Measurements from ENCODE around the gene UBE2L3. TPM values are rescaled to one million over a fixed set of nuclear protein-coding genes. Genes with fewer than 3 reads are reported as not detected.
A peak's percentile ranks its signal among the peaks of the same experiment; 100 is the strongest.

The UBE2L3 gene
- total RNA-seq, 2 donors from 2014 or later: 74.6 to 79.4 TPM

DNA sequence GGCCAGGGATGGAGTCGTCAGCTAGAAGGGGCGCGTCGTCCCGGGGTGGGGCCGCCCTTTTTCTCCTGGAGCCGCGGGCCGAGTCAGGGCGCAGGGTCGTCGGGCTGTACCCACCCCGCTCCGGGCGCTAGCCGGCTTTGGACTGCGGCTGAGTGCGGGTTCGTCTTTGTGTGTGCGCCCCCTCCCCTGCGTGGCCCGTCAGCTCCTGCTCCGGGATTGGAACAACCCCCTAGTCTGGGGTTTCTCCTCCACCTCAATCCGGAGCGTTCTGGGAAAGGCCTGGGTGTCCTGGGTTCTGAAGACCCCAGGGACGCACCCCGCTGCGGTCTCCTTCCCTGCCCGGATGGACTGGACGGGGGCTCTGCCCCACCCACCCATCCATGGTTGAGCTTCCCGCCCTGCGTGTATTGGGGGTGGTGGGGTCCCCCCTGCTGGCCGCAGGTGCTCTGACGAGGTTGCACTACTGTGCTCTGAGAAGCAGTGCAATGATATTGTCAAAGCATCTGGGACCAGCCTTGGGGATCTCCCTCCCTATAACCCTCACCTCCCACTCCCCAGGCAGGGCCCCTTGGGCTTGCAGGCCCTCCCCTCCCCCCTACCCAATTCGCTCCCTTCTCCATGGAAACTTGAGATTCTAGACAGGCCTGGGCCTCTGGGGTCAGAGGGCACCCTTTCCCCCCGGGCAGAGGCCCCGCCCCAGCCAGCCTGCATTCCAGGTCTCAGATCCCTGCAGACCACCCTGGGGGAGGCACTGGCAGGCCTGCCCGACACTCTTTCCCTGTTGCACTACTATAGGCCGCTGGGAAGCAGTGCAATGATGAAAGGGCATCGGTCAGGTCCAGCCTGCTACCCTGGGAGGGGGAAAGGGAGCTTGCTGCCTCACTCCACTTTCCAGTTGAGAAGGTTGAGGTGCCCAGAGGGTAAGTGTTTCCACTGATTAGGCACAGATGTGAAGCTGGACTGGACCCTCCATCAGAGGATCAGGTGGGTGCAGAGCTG lies 85.3 kb downstream of the UBE2L3 start:
- H3K4me3 ChIP-seq (ENCODE audit: low read length): peak overlapping the region; percentile 90
- H3K9ac ChIP-seq (ENCODE audit: extremely low read depth, low read length, poor library complexity, severe bottlenecking): peak overlapping the region; percentile 47
- no peak for DNase-seq
- H3K27me3 Mint-ChIP-seq (ENCODE audit: insufficient read depth): peaks cover 1% of the 10 kb centered on the region
- H3K27ac ChIP-seq (ENCODE audit: low read depth, low read length): peak overlapping the region; percentile 86
- H3K4me1 ChIP-seq (ENCODE audit: control insufficient read depth, insufficient read depth, low read length): peaks cover 13% of the 10 kb centered on the region
- TF ChIP-seq, protein P1, sequence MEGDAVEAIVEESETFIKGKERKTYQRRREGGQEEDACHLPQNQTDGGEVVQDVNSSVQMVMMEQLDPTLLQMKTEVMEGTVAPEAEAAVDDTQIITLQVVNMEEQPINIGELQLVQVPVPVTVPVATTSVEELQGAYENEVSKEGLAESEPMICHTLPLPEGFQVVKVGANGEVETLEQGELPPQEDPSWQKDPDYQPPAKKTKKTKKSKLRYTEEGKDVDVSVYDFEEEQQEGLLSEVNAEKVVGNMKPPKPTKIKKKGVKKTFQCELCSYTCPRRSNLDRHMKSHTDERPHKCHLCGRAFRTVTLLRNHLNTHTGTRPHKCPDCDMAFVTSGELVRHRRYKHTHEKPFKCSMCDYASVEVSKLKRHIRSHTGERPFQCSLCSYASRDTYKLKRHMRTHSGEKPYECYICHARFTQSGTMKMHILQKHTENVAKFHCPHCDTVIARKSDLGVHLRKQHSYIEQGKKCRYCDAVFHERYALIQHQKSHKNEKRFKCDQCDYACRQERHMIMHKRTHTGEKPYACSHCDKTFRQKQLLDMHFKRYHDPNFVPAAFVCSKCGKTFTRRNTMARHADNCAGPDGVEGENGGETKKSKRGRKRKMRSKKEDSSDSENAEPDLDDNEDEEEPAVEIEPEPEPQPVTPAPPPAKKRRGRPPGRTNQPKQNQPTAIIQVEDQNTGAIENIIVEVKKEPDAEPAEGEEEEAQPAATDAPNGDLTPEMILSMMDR (conservative IDR thresholded peaks at IDR 0.05): no peak
- no peak overlapping the region for H3K27ac Mint-ChIP-seq
- no peaks in the 10 kb centered on the region for H3K9me3 ChIP-seq (ENCODE audit: control insufficient read depth, low read length)
- peaks cover 10% of the 10 kb centered on the region for H3K36me3 Mint-ChIP-seq (ENCODE audit: low read depth)
- peaks cover 27% of the 10 kb centered on the region for H3K4me1 Mint-ChIP-seq
- peak overlapping the region; percentile 77 for H3K4me3 Mint-ChIP-seq
- H3K9me3 Mint-ChIP-seq: no peaks in the 10 kb centered on the region
- 7 to 9% methylated on average over 22 to 40 of the region's 40 CpGs for WGBS, 2 experiments (ENCODE audit: insufficient coverage in 1 of 2, insufficient read length in 1 of 2)
- no peaks in the 10 kb centered on the region for H3K27me3 ChIP-seq (ENCODE audit: control insufficient read depth, insufficient read depth, low read length, poor library complexity, severe bottlenecking)
- H3K36me3 ChIP-seq (ENCODE audit: control insufficient read depth, insufficient read depth, low read length): peaks cover 26% of the 10 kb centered on the region

DNA sequence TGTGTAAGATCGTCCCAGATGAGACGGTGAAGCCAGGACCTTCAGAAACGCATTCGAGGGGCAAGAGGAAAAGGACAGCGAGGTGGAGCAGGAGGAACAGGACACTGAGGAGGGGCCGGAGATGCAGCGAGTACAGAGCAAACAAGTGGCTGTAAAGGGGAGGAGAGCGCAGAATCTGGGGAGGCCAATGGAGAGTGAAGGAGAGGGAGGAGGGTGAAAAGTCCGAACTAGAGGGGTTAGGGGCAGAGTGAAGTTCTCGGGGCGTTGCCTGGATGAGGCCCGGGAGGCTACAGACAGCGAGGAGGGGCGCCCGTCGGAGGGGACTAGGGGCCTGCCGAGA lies 89.5 kb downstream of the UBE2L3 start:
- peaks cover 9% of the 10 kb centered on the region for H3K4me1 ChIP-seq (ENCODE audit: control insufficient read depth, insufficient read depth, low read length)
- H3K9me3 ChIP-seq (ENCODE audit: control insufficient read depth, low read length): no peaks in the 10 kb centered on the region
- H3K4me3 ChIP-seq (ENCODE audit: low read length): peak overlapping the region; percentile 76
- TF ChIP-seq, protein P1 (conservative IDR thresholded peaks at IDR 0.05): no peak
- peaks cover 15% of the 10 kb centered on the region for H3K36me3 ChIP-seq (ENCODE audit: control insufficient read depth, insufficient read depth, low read length)
- H3K4me3 Mint-ChIP-seq: peak overlapping the region; percentile 65
- peaks cover 3% of the 10 kb centered on the region for H3K36me3 Mint-ChIP-seq (ENCODE audit: low read depth)
- DNase-seq: no peak
- H3K9ac ChIP-seq (ENCODE audit: extremely low read depth, low read length, poor library complexity, severe bottlenecking): no peak overlapping the region
- peaks cover 6% of the 10 kb centered on the region for H3K4me1 Mint-ChIP-seq
- H3K9me3 Mint-ChIP-seq: no peaks in the 10 kb centered on the region
- H3K27ac Mint-ChIP-seq: peak overlapping the region; percentile 39
- peak overlapping the region; percentile 74 for H3K27ac ChIP-seq (ENCODE audit: low read depth, low read length)
- H3K27me3 ChIP-seq (ENCODE audit: control insufficient read depth, insufficient read depth, low read length, poor library complexity, severe bottlenecking): peaks cover 10% of the 10 kb centered on the region
- H3K27me3 Mint-ChIP-seq (ENCODE audit: insufficient read depth): peaks cover 20% of the 10 kb centered on the region
- 52 to 59% methylated on average over 12 to 17 of the region's 17 CpGs for WGBS, 2 experiments (ENCODE audit: insufficient coverage in 1 of 2, insufficient read length in 1 of 2)

DNA sequence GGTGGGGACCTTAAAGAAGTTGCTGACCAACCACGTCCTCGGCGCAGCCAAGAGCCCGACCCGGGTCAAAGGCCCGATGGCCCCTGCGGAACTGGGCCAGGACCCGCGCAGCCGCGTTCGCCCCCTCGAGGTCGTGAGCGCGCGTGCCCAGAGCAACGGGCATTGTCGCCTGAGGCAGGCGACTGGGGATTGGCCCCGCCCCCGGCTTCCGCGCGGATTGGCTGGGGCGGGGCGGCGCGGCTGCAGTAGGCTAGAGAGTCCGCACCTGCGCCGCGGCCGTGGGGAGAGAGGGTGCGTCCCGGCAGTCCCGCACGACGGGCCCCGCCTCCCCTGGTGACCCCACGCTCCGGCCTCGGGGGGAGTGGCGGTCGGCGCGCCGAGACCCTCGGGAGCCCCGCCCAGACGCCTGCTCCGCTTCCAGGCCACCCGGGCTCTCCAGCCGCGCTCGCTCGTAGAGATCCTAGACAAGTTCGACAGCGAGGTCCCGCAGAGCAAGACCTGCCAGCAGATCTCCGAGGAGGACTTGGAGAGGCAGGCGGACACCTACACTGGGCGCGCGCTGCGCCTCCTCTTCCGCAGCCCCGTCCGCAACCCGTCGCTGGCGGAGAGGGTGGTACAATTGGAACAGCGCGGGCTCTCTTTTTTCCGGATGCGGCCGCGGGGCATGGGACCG lies 90.0 kb downstream of the UBE2L3 start:
- 1 to 2% methylated on average over 40 to 79 of the region's 79 CpGs for WGBS, 2 experiments (ENCODE audit: insufficient coverage in 1 of 2, insufficient read length in 1 of 2)
- DNase-seq: peak; percentile 91
- Mint-ChIP-seq H3K27me3 (ENCODE audit: insufficient read depth) (peaks cover 25% of the 10 kb centered on the region), H3K27ac (no peak overlapping the region), H3K36me3 (ENCODE audit: low read depth) (peaks cover 3% of the 10 kb centered on the region), H3K4me3 (peak overlapping the region; percentile 65), H3K9me3 (no peaks in the 10 kb centered on the region), H3K4me1 (peaks cover 6% of the 10 kb centered on the region)
- Histone ChIP-seq H3K4me3 (ENCODE audit: low read length) (peak overlapping the region; percentile 76), H3K27me3 (ENCODE audit: control insufficient read depth, insufficient read depth, low read length, poor library complexity, severe bottlenecking) (peaks cover 13% of the 10 kb centered on the region), H3K4me1 (ENCODE audit: control insufficient read depth, insufficient read depth, low read length) (peaks cover 9% of the 10 kb centered on the region), H3K27ac (ENCODE audit: low read depth, low read length) (peak overlapping the region; percentile 84), H3K36me3 (ENCODE audit: control insufficient read depth, insufficient read depth, low read length) (peaks cover 15% of the 10 kb centered on the region), H3K9ac (ENCODE audit: extremely low read depth, low read length, poor library complexity, severe bottlenecking) (peak overlapping the region; percentile 11), H3K9me3 (ENCODE audit: control insufficient read depth, low read length) (no peaks in the 10 kb centered on the region)
- TF ChIP-seq, protein P1 (conservative IDR thresholded peaks at IDR 0.05): peak; percentile 45

All from endodermal cell (in vitro differentiated cells).